Muscle layer of duodenum (tissue), 2 donors: ENCODE results near the gene DSCAM.

ENCODE experiments used
- H3K27ac ChIP-seq: one replicate; pipeline ENCODE4 v1.7.0; 2013; ENCODE audit warnings: mild to moderate bottlenecking, low read length
- H3K27me3 ChIP-seq: one replicate; pipeline ENCODE4 v1.7.0; 2013; ENCODE audit warnings: low read depth, mild to moderate bottlenecking, control low read depth, low read length
- H3K36me3 ChIP-seq, 2 donors: one replicate each; pipeline ENCODE4 v1.7.0; 2013; ENCODE audit warnings: low read length in 2 of 2, control low read depth in 1 of 2, mild to moderate bottlenecking in 1 of 2; ENCODE audit not compliant: insufficient read depth in 2 of 2, control insufficient read depth in 1 of 2
- H3K4me1 ChIP-seq, 2 donors: one replicate each; pipeline ENCODE4 v1.7.0; 2013; ENCODE audit warnings: low read length in 2 of 2, mild to moderate bottlenecking in 2 of 2, control low read depth in 1 of 2, moderate library complexity in 1 of 2; ENCODE audit not compliant: insufficient read depth in 2 of 2, control insufficient read depth in 1 of 2
- H3K4me3 ChIP-seq, 2 donors: one replicate each; pipeline ENCODE4 v1.7.0; 2013; ENCODE audit warnings: low read length in 2 of 2, low read depth in 1 of 2, mild to moderate bottlenecking in 1 of 2
- H3K9me3 ChIP-seq, 2 donors: one replicate each; pipeline ENCODE4 v1.7.0; 2013; ENCODE audit warnings: low read length in 2 of 2, control low read depth in 1 of 2, mild to moderate bottlenecking in 1 of 2; ENCODE audit not compliant: control insufficient read depth in 1 of 2
- donor health status: healthy.

The DSCAM gene

DNA sequence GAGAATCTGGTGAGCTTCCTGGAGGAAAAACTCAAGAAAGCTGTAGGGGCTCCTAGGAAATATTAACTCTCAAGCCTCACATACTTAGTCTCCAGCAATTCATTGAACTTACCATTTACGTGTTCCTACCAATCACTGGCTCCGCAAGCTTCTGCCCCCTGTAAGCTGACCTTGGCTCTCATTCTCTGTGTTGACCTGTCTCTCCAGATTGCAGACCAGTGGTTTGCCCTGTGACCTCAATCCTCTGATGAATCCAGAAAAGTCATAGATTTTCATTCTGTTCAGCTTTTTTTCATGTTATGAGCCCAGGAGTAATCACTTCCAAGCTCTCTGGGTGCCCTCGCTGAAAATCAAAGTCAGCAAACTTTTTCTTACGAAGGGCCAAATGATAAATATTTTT lies 241.9 kb downstream of the DSCAM start:
- Histone ChIP-seq H3K4me3 (no peak overlapping the region), H3K27ac (no peak overlapping the region), H3K9me3 (peaks cover 0 to 9% of the 10 kb centered on the region in 2 donors), H3K36me3 (no peaks in the 10 kb centered on the region), H3K4me1 (no peaks in the 10 kb centered on the region), H3K27me3 (no peaks in the 10 kb centered on the region)

DNA sequence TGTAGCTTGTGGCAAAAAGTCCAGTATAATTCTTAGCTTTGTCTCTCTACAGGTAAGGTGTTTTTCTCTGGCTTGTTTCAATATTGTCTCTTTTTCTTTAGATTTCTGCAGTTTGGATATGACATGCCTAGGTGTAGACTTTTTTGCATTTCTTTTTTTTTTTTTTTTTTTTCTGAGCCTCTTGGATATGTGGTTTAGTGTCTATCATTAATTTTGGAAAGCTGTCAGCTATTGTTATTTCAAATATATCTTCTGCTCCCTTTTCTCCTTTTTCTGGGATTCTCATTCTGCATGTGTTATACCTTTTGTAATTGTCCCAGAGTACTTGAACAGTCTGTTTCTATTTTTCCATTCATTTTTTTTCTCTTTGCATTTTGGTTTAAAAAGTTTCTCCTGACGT lies 243.2 kb downstream of the DSCAM start:
- H3K27me3 ChIP-seq, result no peaks in the 10 kb centered on the region
- no peak overlapping the region for H3K27ac ChIP-seq

DNA sequence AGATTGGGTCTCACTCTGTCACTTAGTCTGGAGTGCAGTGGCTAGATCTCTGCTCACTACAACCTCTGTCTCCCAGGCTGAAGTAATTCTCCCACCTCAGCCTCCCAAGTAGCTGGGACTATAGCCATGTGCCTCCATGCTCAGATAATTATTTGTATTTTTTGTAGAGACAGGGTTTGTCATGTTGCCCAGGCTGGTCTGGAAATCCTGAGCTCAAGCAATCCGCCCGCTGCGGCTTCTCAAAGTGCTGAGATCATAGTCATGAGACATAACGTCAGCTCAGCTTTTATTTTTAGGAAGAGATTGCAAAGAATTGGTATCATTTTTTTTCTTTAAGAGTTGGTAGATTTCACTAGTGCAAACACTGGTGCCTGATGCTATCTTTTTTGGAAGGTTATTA lies 244.9 kb downstream of the DSCAM start:
- H3K27ac ChIP-seq, result no peak overlapping the region
- H3K9me3 ChIP-seq, result peaks cover 0 to 9% of the 10 kb centered on the region in 2 donors
- no peaks in the 10 kb centered on the region for H3K36me3 ChIP-seq
- H3K4me1 ChIP-seq, result no peaks in the 10 kb centered on the region
- no peaks in the 10 kb centered on the region for H3K27me3 ChIP-seq
- H3K4me3 ChIP-seq, result no peak overlapping the region

More for the DNA sequence above, 243.2 kb downstream of the DSCAM start:
- Histone ChIP-seq H3K4me3 (no peak overlapping the region), H3K9me3 (peaks cover 0 to 9% of the 10 kb centered on the region in 2 donors), H3K4me1 (no peaks in the 10 kb centered on the region), H3K36me3 (no peaks in the 10 kb centered on the region)

DNA sequence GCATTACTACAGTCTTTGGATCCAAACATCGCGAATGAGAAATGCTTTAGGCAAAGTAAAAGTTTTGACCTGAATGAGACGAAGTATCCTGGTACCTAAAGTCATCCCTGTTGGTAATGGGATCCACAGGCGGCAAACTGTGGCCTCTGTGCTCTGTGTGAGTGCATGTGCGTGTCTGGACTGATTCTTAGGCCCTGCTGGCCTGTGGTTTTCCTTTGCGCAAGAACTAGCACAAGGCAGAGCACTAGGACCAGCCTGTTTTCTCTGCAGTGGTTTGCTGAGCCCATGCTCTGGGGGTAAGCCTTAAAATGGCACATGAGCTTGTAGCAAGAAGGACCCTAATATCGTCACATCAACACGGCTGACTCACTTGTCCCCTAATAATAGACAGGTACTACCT lies 251.2 kb downstream of the DSCAM start:
- no peak overlapping the region for H3K4me3 ChIP-seq
- no peaks in the 10 kb centered on the region for H3K36me3 ChIP-seq
- no peak overlapping the region for H3K27ac ChIP-seq
- no peaks in the 10 kb centered on the region for H3K27me3 ChIP-seq
- no peaks in the 10 kb centered on the region for H3K9me3 ChIP-seq
- no peaks in the 10 kb centered on the region for H3K4me1 ChIP-seq

DNA sequence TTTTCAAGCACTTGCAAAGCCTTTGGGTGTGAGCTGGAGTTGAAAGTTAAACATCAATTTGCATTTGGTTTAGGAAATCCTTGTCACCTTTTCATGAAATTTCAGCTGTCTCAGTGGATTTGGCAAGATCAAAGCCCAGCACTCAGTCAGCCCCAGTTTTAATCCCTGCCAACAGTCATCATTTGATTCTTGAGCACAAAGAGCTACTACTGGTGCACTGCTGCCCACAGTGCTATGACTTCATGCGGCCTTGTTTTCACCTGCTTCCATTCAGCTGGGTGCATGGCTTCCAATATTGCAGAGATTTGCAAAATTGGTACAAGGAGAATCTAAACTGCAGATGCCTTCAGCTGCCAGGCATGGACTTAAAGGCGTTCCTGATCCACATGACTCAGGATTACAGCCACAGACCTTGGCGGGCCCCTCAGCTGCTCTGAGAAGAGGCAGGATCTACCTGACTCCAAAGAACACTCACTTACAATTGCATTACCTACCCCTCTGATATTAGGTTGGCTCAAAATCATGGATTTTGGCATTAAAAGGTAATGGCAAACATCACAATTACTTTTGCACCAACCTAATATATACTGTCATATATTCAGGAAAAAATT lies 259.1 kb downstream of the DSCAM start:
- H3K36me3 ChIP-seq, result no peaks in the 10 kb centered on the region
- H3K4me3 ChIP-seq, result no peak overlapping the region
- no peaks in the 10 kb centered on the region for H3K4me1 ChIP-seq
- H3K27me3 ChIP-seq, result no peaks in the 10 kb centered on the region
- no peaks in the 10 kb centered on the region for H3K9me3 ChIP-seq
- H3K27ac ChIP-seq, result no peak overlapping the region

DNA sequence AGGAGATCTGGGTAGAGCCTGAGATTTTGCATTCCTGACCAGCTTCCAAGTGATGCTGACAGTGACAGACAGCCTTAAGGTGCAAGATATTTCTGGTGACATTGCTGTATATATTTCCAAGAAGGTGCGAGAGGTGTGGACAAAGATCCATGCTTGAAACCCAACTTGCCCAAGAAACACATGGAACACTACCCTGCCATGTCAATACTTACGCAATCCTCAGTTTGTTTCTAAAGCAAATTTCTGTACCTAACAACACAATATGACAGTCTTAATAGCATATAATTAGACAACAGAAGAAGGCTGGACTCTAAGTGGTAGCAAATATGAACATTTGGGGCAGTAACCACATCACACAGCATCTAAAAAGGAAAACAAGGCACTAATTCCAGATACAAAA lies 260.4 kb downstream of the DSCAM start:
- Histone ChIP-seq H3K4me1 (no peaks in the 10 kb centered on the region), H3K27me3 (no peaks in the 10 kb centered on the region), H3K9me3 (no peaks in the 10 kb centered on the region), H3K36me3 (no peaks in the 10 kb centered on the region), H3K27ac (no peak overlapping the region), H3K4me3 (no peak overlapping the region)

DNA sequence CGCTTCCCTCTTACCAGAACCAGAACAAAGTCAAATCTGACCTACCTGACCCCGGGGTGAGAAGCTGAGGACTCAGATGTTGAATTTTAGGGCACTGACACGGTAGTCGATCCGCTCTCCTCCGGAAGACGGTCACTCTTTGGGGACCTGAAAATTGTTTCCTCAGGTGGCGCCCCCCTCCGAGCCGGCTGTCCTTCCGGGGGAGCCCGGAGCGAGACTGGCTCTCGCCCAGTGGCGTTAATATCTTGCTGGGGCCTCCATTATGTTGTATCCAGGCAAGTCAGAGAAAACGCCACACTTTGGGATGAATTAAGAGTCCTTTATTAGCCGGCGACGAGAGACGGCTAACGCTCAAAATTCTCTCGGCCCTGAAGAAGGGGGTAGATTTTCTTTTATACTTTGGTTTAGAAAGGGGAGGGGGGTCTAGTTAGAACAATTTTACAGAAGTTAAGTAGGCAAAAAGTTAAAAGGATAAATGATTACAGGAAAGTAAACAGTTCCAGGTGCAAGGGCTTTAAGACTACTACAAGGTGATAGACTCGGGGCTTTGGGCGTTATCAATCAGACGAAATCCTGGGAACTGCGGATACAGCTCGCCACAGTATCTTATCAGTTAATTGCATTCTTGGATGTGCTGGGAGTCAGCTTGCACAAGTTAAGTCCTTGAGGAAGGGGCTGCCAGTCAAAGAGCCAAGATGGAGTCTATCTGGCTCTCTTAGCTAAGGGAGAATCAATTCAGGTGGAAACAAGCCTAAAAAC lies 269.5 kb downstream of the DSCAM start:
- no peaks in the 10 kb centered on the region for H3K4me1 ChIP-seq
- no peak overlapping the region for H3K4me3 ChIP-seq
- no peaks in the 10 kb centered on the region for H3K27me3 ChIP-seq
- peaks cover 0 to 3% of the 10 kb centered on the region in 2 donors for H3K9me3 ChIP-seq
- no peak overlapping the region for H3K27ac ChIP-seq
- H3K36me3 ChIP-seq, result no peaks in the 10 kb centered on the region

DNA sequence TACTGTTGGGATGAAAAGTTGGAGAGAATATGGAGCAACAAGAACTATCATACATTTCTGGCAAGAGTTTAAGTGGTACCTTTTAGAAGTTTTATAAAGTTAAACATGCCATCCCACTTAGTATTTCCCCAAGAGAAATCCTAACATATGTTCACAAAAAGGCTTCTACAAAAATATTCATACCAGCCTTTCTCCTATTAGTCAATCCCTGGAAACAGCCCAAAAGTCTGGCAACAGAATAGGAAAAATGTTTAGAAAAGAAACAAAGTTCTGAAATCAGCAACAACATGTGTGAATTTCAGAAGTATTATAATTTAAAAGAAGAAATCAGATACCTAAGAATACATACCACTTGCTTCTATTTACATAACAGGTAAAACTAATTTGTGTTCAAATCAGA lies 271.0 kb downstream of the DSCAM start:
- Histone ChIP-seq H3K27ac (no peak overlapping the region), H3K4me3 (no peak overlapping the region), H3K9me3 (peaks cover 0 to 3% of the 10 kb centered on the region in 2 donors), H3K36me3 (no peaks in the 10 kb centered on the region), H3K27me3 (no peaks in the 10 kb centered on the region), H3K4me1 (no peaks in the 10 kb centered on the region)

DNA sequence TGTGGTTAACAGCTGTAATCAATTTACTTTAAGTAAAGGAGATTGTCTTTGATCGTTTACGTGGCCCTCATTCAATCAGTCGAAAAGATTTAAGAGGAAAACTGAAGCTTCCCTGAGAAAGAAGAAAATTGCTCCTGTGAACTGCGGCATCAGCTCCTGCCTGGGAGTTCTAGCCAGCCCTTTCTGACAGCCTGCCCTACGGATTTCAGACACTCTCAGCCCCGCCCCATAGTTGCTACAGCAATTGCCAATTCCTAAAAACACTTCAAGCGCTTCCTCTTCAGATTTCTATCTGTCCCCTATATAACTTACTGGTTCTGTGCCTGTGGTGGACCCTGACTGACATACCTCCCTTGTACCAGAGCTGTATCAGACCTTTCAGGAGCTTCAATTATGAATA lies 277.6 kb downstream of the DSCAM start:
- no peak overlapping the region for H3K27ac ChIP-seq
- H3K9me3 ChIP-seq, result peaks cover 0 to 3% of the 10 kb centered on the region in 2 donors
- no peaks in the 10 kb centered on the region for H3K36me3 ChIP-seq
- no peaks in the 10 kb centered on the region for H3K4me1 ChIP-seq
- no peak overlapping the region for H3K4me3 ChIP-seq
- H3K27me3 ChIP-seq, result no peaks in the 10 kb centered on the region

DNA sequence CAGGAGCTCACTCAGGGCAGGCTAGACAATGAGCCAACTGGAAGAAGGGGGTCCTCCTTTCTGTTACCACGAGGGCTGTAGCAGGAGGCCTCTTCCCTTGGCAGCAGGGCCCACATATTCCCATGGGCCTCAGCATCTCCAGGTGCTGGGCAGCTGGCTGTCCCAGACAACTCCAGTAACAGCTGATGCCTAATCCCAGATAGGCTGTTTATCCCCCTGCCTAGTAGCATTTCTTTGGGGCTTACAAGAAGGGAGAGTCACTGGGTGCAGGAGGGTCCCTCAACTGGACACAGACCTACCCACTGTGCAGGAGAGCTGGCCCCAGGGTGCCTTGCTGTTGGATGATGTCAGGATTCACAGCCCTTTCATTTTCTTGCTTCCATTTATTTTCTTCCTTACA lies 278.2 kb downstream of the DSCAM start:
- Histone ChIP-seq H3K4me3 (no peak overlapping the region), H3K27me3 (no peaks in the 10 kb centered on the region), H3K36me3 (no peaks in the 10 kb centered on the region), H3K9me3 (peaks cover 0 to 3% of the 10 kb centered on the region in 2 donors), H3K27ac (no peak overlapping the region), H3K4me1 (no peaks in the 10 kb centered on the region)

DNA sequence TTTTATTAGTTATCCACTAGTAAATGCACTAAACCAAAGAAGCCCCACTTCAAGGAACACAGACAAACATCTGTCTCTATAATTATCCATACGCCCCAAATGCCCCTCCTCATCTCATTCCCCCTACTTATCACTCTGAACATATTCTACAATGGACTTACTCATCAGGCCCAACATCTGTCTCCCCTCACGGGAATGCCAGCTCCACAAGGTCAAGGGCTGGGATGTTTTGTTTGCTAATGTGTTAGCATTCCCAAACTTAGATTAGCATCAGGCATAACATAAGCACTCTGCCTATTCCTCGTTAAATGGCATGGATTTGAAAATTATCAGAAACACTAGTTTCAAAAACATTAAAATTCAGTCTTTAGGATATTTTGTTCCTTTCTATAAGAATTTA lies 279.5 kb downstream of the DSCAM start:
- Histone ChIP-seq H3K27me3 (no peaks in the 10 kb centered on the region), H3K9me3 (peaks cover 0 to 3% of the 10 kb centered on the region in 2 donors), H3K4me1 (no peaks in the 10 kb centered on the region), H3K36me3 (no peaks in the 10 kb centered on the region), H3K27ac (no peak overlapping the region), H3K4me3 (no peak overlapping the region)

DNA sequence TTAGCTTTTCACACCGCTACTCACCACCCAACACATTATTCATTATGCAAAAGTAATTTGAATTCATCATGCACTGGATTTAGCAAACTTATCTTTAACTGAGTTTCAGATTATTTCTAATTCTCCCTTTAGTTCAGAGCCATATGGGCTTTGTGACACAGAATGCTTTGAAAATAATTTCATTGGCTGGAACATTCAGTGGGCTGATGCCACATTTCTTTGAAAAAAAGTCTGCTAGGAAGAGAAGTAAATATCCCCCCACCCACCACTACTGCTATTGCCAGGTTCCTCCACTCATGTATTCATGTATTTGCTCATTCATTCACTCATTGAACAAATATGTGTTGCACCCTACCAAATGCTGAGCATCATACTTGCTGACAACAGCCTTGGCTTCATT lies 280.5 kb downstream of the DSCAM start:
- no peaks in the 10 kb centered on the region for H3K27me3 ChIP-seq
- H3K4me3 ChIP-seq, result no peak overlapping the region
- peaks cover 0 to 3% of the 10 kb centered on the region in 2 donors for H3K9me3 ChIP-seq
- H3K4me1 ChIP-seq, result no peaks in the 10 kb centered on the region
- no peaks in the 10 kb centered on the region for H3K36me3 ChIP-seq
- no peak overlapping the region for H3K27ac ChIP-seq
